ENCODE results near the gene NLE1.

DNA sequence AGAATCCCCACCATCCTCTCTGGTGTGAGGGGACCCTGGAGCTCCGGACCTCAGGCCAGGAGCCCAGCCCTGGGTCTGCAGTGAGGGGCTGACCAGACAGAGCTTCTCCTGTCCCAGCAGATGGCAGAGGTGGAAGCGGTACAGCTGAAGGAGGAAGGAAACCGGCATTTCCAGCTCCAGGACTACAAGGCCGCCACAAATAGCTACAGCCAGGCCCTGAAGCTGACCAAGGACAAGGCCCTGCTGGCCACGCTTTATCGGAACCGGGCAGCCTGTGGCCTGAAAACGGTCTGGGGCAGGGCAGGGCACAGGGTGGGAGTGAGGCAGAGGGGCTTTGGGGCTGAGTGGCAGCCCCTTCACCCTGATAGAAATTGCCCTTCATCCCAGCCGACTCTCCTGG lies 6.0 kb upstream of the NLE1 start:
- TF ChIP-seq EZH2 (IDR thresholded peaks at IDR 0.05; ENCODE audit: borderline replicate concordance, insufficient read depth, low read depth, low read length, poor library complexity, severe bottlenecking) = no peak
- TF ChIP-seq, protein P1, sequence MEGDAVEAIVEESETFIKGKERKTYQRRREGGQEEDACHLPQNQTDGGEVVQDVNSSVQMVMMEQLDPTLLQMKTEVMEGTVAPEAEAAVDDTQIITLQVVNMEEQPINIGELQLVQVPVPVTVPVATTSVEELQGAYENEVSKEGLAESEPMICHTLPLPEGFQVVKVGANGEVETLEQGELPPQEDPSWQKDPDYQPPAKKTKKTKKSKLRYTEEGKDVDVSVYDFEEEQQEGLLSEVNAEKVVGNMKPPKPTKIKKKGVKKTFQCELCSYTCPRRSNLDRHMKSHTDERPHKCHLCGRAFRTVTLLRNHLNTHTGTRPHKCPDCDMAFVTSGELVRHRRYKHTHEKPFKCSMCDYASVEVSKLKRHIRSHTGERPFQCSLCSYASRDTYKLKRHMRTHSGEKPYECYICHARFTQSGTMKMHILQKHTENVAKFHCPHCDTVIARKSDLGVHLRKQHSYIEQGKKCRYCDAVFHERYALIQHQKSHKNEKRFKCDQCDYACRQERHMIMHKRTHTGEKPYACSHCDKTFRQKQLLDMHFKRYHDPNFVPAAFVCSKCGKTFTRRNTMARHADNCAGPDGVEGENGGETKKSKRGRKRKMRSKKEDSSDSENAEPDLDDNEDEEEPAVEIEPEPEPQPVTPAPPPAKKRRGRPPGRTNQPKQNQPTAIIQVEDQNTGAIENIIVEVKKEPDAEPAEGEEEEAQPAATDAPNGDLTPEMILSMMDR (IDR thresholded peaks at IDR 0.05) = no peak

Measured in B cell (primary cell).